ENCODE data around the gene CSN3. TPM values are rescaled to one million over a fixed set of nuclear protein-coding genes. Genes with fewer than 3 reads are reported as not detected.

The CSN3 gene
- total RNA-seq: not detected in 2 replicates

GRCh38 chr4:70242297-70242696 lies at the start of gene CSN3:
Gene CSN3 (plus strand): TSS chr4:70242597. CDS start chr4:70244820, 2,223 bp downstream.

GRCh38 chr4:70195425-70195824 lies 47.0 kb upstream of the CSN3 start, which contains the start of gene ODAM:
Gene ODAM (plus strand): TSS chr4:70195725. CDS start chr4:70196544, 819 bp downstream.

GRCh38 chr4:70225824-70226223 lies 16.6 kb upstream of the CSN3 start, which contains the start of gene FDCSP:
Gene FDCSP (plus strand): TSS chr4:70226124. CDS start chr4:70231195, 5,071 bp downstream.

Other genes with a start within 250 kb of the CSN3 start
- gene STATH, start 246.6 kb upstream of the CSN3 start, total RNA-seq: not detected in 2 replicates
- not detected in 2 replicates for gene HTN3, start 214.1 kb upstream of the CSN3 start, total RNA-seq
- not detected in 2 replicates for gene HTN1, start 192.2 kb upstream of the CSN3 start, total RNA-seq
- not detected in 2 replicates for gene PRR27, start 88.4 kb upstream of the CSN3 start, total RNA-seq
- gene ODAM, start 46.9 kb upstream of the CSN3 start, total RNA-seq: not detected in 2 replicates
- not detected in 2 replicates for gene FDCSP, start 16.5 kb upstream of the CSN3 start, total RNA-seq
- not detected in 2 replicates for gene CABS1, start 92.4 kb downstream of the CSN3 start, total RNA-seq
- not detected in 2 replicates for gene SMR3A, start 118.2 kb downstream of the CSN3 start, total RNA-seq
- not detected in 2 replicates for gene SMR3B, start 140.5 kb downstream of the CSN3 start, total RNA-seq
- not detected in 2 replicates for gene OPRPN, start 155.3 kb downstream of the CSN3 start, total RNA-seq
- gene MUC7, start 229.6 kb downstream of the CSN3 start, total RNA-seq: not detected in 2 replicates

Measured in vein endothelial cell (primary cell).